Activated gamma-delta T cell (primary cell): Measurements from ENCODE around the gene THSD8.
"Not testable (repeated sequence)": the region's sequence is repeated elsewhere in the genome, so short reads cannot be mapped to it uniquely, and the experiment has no call there.

Experiments
- DNase-seq: peaks from one replicate; lab custom pipeline; 2025; lab: John Stamatoyannopoulos, UW

The THSD8 gene

GRCh38 chr19:12792051-12792852 lies 9.6 kb upstream of the THSD8 start:
- DNase-seq = peak; percentile 63

DNA sequence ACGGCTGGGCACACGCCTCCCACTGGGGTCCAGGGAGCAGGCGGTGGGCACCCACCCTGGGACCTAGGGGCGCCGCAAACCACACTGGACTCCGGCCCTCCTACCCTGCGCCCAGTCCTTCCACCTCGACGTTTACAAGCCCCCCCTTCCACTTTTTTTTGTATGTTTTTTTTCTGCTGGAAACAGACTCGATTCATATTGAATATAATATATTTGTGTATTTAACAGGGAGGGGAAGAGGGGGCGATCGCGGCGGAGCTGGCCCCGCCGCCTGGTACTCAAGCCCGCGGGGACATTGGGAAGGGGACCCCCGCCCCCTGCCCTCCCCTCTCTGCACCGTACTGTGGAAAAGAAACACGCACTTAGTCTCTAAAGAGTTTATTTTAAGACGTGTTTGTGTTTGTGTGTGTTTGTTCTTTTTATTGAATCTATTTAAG lies 9.0 kb upstream of the THSD8 start:
- DNase-seq = no peak

GRCh38 chr19:12793290-12794195 lies 8.3 kb upstream of the THSD8 start:
- DNase-seq = peak; percentile 99

GRCh38 chr19:12794196-12794941 lies 7.5 kb upstream of the THSD8 start:
- no peak for DNase-seq

DNA sequence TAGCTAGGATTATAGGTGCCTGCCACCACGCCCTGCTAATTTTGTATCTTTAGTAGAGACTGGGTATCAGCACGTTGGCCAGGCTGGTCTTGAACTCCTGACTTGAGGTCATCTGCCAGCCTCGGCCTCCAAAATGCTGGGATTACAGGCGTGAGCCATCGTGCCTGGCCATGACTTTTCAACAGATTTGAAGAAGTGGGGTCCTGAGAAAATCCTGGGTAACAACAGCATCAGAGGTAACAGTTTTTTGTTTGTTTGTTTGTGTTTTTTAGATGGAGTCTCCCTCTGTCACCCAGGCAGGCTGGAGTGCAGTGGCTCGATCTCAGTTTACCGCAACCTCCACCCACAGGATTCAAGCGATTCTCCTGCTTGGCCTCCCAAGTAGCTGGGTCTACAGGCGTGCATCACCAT lies 6.9 kb upstream of the THSD8 start:
- DNase-seq = no peak

DNA sequence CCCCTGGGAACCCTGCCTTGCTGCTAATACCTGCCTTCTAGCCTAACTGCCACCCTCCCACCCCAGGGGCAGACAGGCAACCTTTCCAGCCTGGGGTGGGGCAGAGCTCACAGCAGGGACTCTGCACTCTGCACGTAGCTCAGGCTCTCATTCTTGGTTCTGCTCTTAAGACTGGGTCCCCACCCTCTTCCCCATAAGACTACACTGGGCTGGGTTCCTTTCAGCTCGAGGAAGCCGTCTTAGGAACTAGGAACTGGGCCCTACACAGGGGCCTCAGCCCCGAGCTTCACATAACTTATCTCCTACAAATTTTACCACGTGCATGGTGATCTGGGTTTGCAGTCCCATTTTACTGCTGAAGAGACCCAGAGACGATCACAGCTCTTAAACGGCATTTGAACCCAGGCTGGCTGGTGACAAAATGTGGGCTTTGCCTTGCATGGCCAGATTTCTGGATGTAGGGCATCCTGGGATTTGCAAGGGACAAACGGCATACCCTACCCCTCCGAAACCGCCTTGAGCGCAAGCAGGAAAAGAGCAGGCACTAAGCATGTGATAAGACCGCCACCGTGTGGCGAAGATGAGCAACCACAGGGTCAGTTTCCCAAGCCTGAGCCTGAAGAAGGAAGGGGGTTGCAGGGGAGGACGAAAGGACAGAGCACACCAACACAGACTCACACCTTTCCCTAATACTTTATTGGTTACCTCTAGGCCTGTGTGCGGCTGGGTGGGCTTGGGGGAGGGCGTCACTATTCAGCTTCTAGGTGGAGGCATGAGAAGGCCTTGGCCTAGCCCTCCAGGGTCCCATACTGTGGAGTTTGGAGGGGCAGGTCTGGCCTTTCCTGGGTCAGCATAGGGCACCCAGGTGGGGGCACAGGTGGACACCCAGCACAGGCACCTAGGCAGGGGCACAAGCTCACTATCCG lies 5.5 kb upstream of the THSD8 start:
- DNase-seq = no peak

GRCh38 chr19:12797141-12797587 lies 4.7 kb upstream of the THSD8 start:
- DNase-seq = no peak

DNA sequence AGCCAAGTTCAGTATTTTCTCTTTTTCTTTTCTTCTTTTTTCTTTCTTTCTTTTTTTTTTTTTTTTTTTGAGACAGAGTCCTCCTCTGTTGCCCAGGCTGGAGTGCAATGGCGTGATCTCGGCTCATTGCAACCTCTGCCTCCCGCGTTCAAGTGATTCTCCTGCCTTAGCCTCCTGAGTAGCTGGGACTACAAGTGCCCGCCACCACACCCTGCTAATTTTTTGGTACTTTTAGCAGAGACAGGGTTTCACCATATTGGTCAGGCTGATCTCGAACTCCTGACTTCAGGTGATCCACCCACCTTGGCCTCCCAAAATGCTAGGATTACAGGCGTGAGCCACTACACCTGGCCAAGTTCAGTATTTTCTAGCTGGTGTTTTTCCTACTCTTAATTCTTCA lies 4.3 kb upstream of the THSD8 start:
- DNase-seq = not testable (repeated sequence)

DNA sequence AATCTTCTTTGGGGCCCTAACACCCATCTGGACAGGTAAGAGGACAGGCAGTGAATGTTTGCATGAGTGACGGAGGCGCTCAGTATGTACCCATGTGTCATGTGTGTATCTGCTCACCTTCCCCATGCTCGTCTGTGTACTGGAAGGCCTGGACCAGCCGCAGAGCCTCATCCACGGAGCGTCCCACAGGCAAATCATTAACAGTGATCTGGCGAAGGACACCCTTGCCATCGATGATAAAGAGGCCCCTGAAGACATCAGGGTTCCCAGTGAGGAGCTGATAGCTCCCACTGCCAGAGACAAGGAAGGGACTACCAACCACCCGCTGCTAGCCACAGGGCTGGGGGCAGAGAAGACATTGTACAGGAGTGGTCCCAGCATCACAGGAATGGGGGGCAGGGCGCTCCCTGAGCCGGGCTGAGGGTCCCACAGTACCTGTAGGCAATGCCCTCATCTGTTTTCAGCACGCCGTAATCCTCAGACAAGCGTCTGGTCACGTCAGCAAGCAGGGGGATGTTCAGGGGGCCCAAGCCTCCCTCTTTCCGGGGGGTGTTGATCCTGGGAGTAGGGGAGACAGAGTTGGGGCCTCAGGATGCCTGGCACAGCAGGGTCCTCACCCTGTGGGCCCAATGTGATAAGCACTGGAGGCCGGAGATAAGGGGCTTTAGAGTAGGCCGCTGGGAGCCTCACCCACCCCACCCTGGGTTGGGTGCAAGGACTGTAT lies 2.0 kb upstream of the THSD8 start:
- no peak for DNase-seq

DNA sequence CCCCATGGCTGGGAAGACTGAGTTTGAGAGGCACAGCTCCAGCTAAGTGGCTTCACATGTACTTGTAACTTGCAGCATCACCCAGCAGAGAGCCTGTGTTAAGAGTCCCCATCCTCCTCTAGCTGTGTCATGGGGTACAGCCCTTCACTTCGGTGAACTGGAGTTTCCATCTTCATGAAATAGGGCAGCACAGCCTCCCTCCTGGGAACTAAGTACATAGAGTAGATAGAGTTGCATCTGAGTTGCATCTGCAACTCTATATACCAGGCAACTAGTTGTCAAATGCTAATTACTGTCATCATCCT lies 1.5 kb upstream of the THSD8 start:
- no peak for DNase-seq

- DNase-seq = no peak
Measured at GRCh38 chr19:12800923-12801465, 875 bp upstream of the THSD8 start.

DNA sequence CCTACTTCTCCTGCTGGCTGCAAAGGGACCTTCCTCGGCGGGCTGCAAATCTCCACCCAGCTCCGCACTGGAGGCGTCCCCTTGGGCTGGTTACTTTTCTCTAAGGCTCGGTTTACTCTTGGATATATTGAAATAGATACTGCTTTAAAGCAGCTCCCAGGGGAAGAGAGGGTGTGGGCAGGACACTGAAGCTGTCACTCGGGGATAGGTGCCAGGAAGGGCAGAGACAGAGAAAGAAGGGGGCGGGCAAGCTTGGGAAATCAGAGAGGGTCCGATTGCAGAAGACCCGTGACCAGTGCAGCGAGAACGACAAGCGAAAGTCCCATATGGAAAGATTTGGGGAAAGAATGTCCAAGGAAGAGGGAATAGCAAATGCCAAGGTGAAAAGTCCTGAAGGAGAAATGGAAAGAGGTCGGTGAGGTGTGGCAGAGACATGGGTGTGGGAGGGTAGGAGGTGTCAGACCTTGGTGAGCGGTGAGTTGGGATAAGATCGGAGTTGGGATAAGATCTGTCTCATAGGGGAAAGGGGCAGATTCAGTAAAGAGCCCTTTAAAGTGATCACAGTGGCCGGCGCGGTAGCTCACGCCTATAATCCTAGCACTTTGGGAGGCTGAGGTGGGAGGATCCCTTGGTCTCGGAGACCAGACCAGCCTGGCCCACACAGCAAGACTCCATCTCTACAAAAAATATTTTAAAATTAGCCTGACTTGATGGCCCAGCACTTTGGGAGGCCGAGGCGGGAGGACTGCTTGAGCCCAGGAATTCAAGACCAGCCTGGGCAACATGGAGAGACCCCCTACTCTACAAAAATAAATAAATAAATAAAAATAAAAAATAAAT lies 618 bp downstream of the THSD8 start:
- no peak for DNase-seq

DNA sequence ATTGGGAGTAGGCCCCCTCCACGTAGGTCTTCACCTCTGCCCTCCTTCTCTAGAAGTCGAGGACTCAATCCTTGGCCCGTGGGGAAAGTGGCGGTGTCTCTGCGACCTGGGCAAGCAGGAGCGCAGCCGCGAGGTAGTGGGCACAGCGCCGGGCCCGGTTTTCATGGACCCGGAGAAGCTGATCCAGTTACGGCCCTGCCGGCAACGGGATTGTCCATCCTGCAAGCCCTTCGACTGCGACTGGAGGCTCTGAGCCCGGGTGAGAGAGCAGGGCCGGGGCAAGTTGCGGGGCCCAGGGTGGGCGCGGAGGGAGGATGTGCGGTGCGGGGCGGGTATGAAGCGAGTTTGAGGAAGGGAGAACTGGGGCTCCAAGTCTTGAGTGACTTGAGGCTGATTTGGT lies 2.2 kb downstream of the THSD8 start:
- DNase-seq = no peak

GRCh38 chr19:12806242-12807081 lies 4.6 kb downstream of the THSD8 start, which contains the start of gene RNASEH2A:
TSS of gene RNASEH2A (plus strand) at chr19:12806584. CDS start at chr19:12806674, 90 bp downstream.
- peak; percentile 78 for DNase-seq

GRCh38 chr19:12815088-12815487 lies 13.2 kb downstream of the THSD8 start:
- no peak for DNase-seq

- not testable (repeated sequence) for DNase-seq
Measured at GRCh38 chr19:12817188-12817587, 15.3 kb downstream of the THSD8 start.

DNA sequence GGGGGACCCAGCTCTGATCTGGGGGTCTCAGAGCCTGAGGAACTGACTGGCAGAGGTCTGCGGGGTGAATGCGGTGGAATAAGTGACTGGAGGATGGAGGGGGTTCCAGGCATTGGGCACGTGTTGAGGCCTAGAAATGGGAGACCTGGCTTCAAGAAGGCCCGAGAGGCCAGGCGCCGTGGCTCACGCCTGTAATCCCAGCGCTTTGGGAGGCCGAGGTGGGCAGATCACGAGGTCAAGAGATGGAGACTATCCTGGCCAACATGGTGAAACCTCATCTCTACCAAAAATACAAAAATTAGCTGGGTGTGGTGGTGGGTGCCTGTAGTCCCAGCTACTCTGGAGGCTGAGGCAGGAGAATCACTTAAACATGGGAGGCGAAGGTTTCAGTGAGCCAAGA lies 15.9 kb downstream of the THSD8 start:
- DNase-seq = not testable (repeated sequence)

DNA sequence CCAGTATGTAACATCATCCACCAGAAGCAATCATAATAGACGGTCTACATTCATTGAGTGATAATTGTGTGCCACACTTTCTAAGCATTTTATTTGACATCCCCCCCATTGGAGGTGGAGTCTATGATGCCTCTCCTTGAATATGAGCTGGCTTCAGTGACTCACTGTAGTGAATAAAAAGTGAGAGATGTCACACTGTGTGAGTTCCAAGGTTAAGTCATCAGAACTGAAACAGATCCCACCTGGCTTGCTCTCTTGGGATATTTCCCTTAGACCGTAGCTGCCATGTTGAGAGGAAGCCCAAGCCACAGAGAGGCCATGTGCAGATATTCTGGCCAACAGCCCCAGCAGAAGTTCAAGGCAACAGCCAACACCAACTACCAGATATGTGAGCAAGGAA lies 19.9 kb downstream of the THSD8 start:
- DNase-seq = no peak
